Activated CD8-positive, alpha-beta memory T cell treated with anti-CD3 and anti-CD28 coated beads for 36 hours (primary cell): ENCODE measurements around the gene NDUFB5. TPM values are rescaled to one million over a fixed set of nuclear protein-coding genes. Genes with fewer than 3 reads are reported as not detected.

Experiments
- CTCF ChIA-PET: fragments of 350-600 bp; sonication (Branson Sonifier 250); formaldehyde crosslinking; loops from one replicate; lab custom pipeline; 2021; ENCODE audit warnings: antibody characterized with exemption; lab: Charles Lee
- POLR2A ChIA-PET: fragments of 350-600 bp; sonication (Branson Sonifier 250); formaldehyde crosslinking; loops from one replicate; lab custom pipeline; 2021; ENCODE audit warnings: antibody characterized with exemption; lab: Charles Lee
- total RNA-seq, 2 experiments: library from RNA; stranded (reverse); gene quantifications; one replicate each; pipeline ENCODE4 v1.2.3, GENCODE V29; 2021

The NDUFB5 gene
- total RNA-seq, 2 experiments from 2014 or later, result 110 to 115 TPM

GRCh38 chr3:179668429-179668828, 63.8 kb downstream of the NDUFB5 start:
- CTCF ChIA-PET, result no interaction called here
- POLR2A ChIA-PET, result no interaction called here

DNA sequence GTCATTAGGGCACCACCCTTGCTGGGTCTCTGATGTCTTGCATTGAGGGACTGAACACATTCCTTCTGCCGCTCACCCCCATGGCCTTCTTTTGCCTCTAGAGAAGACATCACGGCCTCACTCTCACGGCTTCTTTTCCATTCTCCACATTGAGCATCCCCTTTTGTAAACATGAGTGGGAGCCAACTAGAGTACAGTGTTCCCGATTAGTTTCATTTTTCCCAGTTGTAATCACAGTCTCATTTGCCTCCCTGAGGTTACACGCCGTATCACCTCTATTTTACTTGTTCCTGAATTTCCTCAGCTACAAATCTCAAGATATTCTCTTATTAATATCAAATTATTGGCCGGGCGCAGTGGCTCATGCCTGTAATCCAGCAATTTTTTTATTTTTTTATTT, 65.7 kb downstream of the NDUFB5 start:
- CTCF ChIA-PET, result no interaction called here
- POLR2A ChIA-PET, result no interaction called here

GRCh38 chr3:179671309-179671708, 66.7 kb downstream of the NDUFB5 start:
- POLR2A ChIA-PET, result no interaction called here
- CTCF ChIA-PET, result interaction anchor here (0.7 kb wide), 1 partner anchor 21 kb away, joined by 3 read pairs; no protein-coding TSS in a partner anchor

GRCh38 chr3:179671747-179672242, 67.2 kb downstream of the NDUFB5 start:
- CTCF ChIA-PET, result interaction anchor here (0.7 kb wide), 1 partner anchor 22 kb away, joined by 3 read pairs; no protein-coding TSS in a partner anchor
- POLR2A ChIA-PET, result no interaction called here

- POLR2A ChIA-PET, result no interaction called here
- CTCF ChIA-PET, result no interaction called here
These were observed 68.3 kb downstream of the NDUFB5 start for GRCh38 chr3:179672918-179673317.

DNA sequence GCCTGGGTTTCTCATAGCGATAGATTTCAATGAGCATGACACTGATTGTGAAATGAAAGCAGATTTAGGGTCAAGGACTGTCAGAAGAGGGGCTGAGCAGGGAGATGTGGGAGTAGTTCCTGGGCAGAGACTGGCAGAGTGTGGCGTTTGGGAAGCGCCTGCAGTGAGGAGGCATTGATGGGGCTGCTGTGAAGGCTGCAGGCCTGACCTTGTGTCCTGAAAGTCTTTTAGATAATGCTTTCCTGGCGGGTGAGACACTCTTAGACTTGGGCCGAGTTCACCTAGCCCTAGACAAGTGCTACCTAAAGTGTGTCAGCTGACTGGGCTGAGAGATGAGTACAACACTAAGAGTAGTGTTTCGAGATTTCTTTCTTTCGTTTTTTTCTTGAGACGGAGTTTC, 68.9 kb downstream of the NDUFB5 start:
- CTCF ChIA-PET, result no interaction called here

DNA sequence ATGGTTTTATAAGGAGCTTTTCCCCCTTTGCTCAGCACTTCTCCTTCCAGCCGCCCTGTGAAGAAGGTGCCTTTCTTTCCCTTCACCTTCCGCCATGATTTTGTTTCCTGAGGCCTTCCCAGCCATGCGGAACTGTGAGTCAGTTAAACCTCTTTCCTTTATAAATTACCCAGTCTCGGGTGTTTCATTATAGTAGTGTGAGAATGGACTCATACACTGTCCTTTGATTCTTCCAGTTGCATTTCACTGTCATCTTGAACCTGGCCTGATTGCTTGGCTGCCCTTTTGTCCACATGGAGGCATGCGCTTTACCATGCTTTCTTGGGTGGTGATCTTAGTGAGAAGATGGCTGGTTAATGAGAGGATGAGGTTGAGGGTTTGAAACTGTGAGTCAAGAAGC, 71.5 kb downstream of the NDUFB5 start:
- ChIA-PET CTCF (no interaction called here), POLR2A (no interaction called here)

More for the DNA sequence above, 68.9 kb downstream of the NDUFB5 start:
- POLR2A ChIA-PET, result no interaction called here

Other genes starting within 250 kb of the NDUFB5 start
- 1 to 10 TPM; 1.4 TPM for gene GNB4, start 153.3 kb upstream of the NDUFB5 start, total RNA-seq
- 10 to 100 TPM; 96.8 to 99.1 TPM for gene ACTL6A, start 41.9 kb upstream of the NDUFB5 start, total RNA-seq
- gene MRPL47, start 156 bp upstream of the NDUFB5 start, total RNA-seq, result 10 to 100 TPM; 67.3 to 68.8 TPM
- gene USP13, start 48.2 kb downstream of the NDUFB5 start, total RNA-seq, result 10 to 100 TPM; 12.9 to 13.8 TPM